ENCODE measurements around the gene PUDP.

The PUDP gene

DNA sequence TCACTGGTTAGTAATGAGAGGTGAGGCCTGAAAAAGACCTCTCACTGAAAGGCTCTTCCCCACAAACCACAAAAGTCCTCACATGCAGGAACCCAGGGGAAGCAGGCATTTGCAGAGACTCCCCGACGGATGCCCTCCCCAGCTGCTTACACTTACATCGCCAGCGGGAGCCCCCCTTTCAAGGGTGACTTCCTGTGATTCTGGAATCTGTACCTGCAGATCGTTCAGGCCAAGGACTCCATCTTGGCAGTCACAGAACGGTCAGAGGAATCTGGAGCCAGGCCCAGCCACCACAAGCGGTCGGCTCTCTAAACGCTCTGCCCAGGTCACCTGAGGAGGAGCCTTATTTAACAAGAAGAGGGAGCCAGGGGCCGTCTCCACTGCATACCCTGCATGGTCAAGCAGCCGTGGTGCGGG, 71.7 kb downstream of the PUDP start:
- no peaks in the 10 kb centered on the region for H3K27me3 ChIP-seq (replicated peaks in 2 of 5; ENCODE audit: control insufficient read depth in 4 of 5, insufficient read depth in 5 of 5, low read length in 4 of 5)
- 32% methylated on average over 12 of the region's 12 CpGs for WGBS (ENCODE audit: insufficient coverage)
- ChIA-PET POLR2A (no interaction called here), CTCF (interaction anchor here (1.0 kb wide), 1 partner anchor 15 kb away, joined by 3 read pairs; no protein-coding TSS in a partner anchor)
- no peak overlapping the region for H3K27ac ChIP-seq (ENCODE audit: insufficient read depth in 1 of 2, low read depth in 1 of 2, low read length in 2 of 2, poor library complexity in 1 of 2, severe bottlenecking in 2 of 2)
- peaks cover 0 to 26% (median 14%) of the 10 kb centered on the region in 4 experiments for H3K4me1 ChIP-seq (ENCODE audit: control extremely low read depth in 1 of 4, control insufficient read depth in 4 of 4, insufficient read depth in 4 of 4, low read length in 3 of 4)
- H3K9me3 ChIP-seq (ENCODE audit: control extremely low read depth in 1 of 5, control insufficient read depth in 4 of 5, insufficient read depth in 2 of 5, low read depth in 1 of 5, low read length in 4 of 5), result no peaks in the 10 kb centered on the region
- DNase-seq, result peak; percentile 22 to 85 (median 81)
- peaks cover 0 to 4% (median 0%) of the 10 kb centered on the region in 4 experiments for H3K36me3 ChIP-seq (ENCODE audit: control insufficient read depth in 4 of 4, insufficient read depth in 4 of 4, low read length in 3 of 4)
- peak overlapping the region in 3 of 7 experiments; percentile 1 to 33 (median 2) for H3K4me3 ChIP-seq (ENCODE audit: control insufficient read depth in 1 of 7, extremely low read depth in 1 of 7, insufficient read depth in 4 of 7, low read depth in 2 of 7, low read length in 6 of 7)

DNA sequence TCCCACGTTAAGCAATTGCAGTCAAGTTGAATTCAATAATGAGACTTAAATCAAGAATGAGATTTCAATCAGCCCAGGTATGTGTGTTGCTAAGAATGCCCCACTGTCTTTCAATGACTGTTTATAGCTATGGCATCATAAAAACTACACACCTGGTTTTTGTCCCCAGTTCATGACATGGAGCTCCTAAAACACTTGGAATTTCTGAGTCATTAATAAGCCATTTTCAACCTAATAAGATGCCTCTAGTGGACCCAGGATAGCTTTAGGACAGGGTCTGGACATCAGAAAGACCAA, 73.1 kb downstream of the PUDP start:
- no peak for DNase-seq
- Histone ChIP-seq H3K27me3 (replicated peaks in 2 of 5; ENCODE audit: control insufficient read depth in 4 of 5, insufficient read depth in 5 of 5, low read length in 4 of 5) (no peaks in the 10 kb centered on the region), H3K4me3 (ENCODE audit: control insufficient read depth in 1 of 7, extremely low read depth in 1 of 7, insufficient read depth in 4 of 7, low read depth in 2 of 7, low read length in 6 of 7) (no peak overlapping the region), H3K27ac (ENCODE audit: insufficient read depth in 1 of 2, low read depth in 1 of 2, low read length in 2 of 2, poor library complexity in 1 of 2, severe bottlenecking in 2 of 2) (no peak overlapping the region), H3K36me3 (ENCODE audit: control insufficient read depth in 4 of 4, insufficient read depth in 4 of 4, low read length in 3 of 4) (peaks cover 0 to 4% (median 0%) of the 10 kb centered on the region in 4 experiments), H3K9me3 (ENCODE audit: control extremely low read depth in 1 of 5, control insufficient read depth in 4 of 5, insufficient read depth in 2 of 5, low read depth in 1 of 5, low read length in 4 of 5) (no peaks in the 10 kb centered on the region), H3K4me1 (ENCODE audit: control extremely low read depth in 1 of 4, control insufficient read depth in 4 of 4, insufficient read depth in 4 of 4, low read length in 3 of 4) (peaks cover 0 to 27% (median 14%) of the 10 kb centered on the region in 4 experiments)
- ChIA-PET POLR2A (no interaction called here), CTCF (interaction anchor here (0.9 kb wide), 1 partner anchor 72 kb away, joined by 3 read pairs; no protein-coding TSS in a partner anchor)
- WGBS (ENCODE audit: insufficient coverage), result 100% methylated on average over 1 of the region's 1 CpG

DNA sequence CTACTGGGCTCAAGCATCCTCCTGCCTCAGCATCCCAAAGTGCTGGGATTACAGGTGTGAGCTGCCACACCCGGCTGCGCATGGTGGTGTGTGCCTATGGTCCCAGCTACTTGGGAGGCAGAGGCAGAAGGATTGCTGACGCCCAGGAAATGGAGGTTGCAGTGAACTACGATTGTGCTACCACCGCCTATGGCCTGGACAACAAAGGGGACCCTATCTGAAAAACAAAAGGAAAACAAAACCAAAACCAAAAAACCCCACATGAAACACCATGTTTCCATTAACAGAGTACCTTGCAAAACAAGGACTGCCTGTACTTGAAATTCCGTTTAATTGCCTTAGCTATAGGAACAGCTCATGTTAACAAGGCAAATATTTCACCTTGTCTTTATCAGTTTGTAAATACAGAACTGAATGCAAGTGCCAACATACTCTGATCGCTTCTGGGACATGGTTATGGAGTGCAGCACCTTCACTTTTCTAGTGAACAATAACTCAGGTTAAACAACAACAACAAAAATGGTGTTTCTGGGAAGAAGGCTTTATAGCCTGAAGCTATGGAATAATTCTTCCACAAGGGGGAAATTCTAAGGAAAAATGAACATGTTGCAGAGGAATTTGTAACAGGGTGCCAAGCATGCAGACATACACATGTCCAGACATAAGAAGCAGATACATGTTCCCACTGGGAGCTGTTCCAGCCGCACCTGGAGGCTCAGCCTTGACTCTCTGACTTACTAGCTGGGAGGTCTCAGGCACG, 73.6 kb downstream of the PUDP start:
- Histone ChIP-seq H3K27ac (ENCODE audit: insufficient read depth in 1 of 2, low read depth in 1 of 2, low read length in 2 of 2, poor library complexity in 1 of 2, severe bottlenecking in 2 of 2) (no peak overlapping the region), H3K4me1 (ENCODE audit: control extremely low read depth in 1 of 4, control insufficient read depth in 4 of 4, insufficient read depth in 4 of 4, low read length in 3 of 4) (peaks cover 0 to 27% (median 14%) of the 10 kb centered on the region in 4 experiments), H3K4me3 (ENCODE audit: control insufficient read depth in 1 of 7, extremely low read depth in 1 of 7, insufficient read depth in 4 of 7, low read depth in 2 of 7, low read length in 6 of 7) (no peak overlapping the region), H3K27me3 (replicated peaks in 2 of 5; ENCODE audit: control insufficient read depth in 4 of 5, insufficient read depth in 5 of 5, low read length in 4 of 5) (no peaks in the 10 kb centered on the region), H3K9me3 (ENCODE audit: control extremely low read depth in 1 of 5, control insufficient read depth in 4 of 5, insufficient read depth in 2 of 5, low read depth in 1 of 5, low read length in 4 of 5) (no peaks in the 10 kb centered on the region), H3K36me3 (ENCODE audit: control insufficient read depth in 4 of 4, insufficient read depth in 4 of 4, low read length in 3 of 4) (peaks cover 0 to 4% (median 0%) of the 10 kb centered on the region in 4 experiments)
- POLR2A ChIA-PET, result no interaction called here
- CTCF ChIA-PET, result no interaction called here
- WGBS (ENCODE audit: insufficient coverage), result 98% methylated on average over 8 of the region's 9 CpGs
- DNase-seq, result no peak

DNA sequence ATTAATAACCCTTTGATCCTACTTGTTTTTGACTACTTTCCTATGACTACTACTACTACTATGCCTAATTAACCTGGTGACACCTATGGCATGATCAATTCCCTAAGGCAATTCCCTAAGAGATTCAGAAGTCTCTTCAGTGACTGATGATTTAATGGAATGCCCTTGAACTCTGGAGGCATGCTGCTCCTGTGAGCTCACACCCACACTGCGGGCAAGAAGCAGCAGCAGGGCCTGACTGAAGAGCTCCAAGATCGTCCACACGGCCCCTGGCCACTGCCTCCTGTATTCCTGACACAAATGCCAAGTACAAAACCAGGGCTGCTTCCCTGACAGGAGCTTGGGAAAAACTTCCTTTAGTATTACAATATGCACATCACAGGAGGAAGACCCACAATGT, 74.6 kb downstream of the PUDP start:
- no peak overlapping the region for H3K4me3 ChIP-seq (ENCODE audit: control insufficient read depth in 1 of 7, extremely low read depth in 1 of 7, insufficient read depth in 4 of 7, low read depth in 2 of 7, low read length in 6 of 7)
- 100% methylated on average over 3 of the region's 3 CpGs for WGBS (ENCODE audit: insufficient coverage)
- DNase-seq, result no peak
- peaks cover 0 to 30% (median 17%) of the 10 kb centered on the region in 4 experiments for H3K4me1 ChIP-seq (ENCODE audit: control extremely low read depth in 1 of 4, control insufficient read depth in 4 of 4, insufficient read depth in 4 of 4, low read length in 3 of 4)
- H3K27me3 ChIP-seq (replicated peaks in 2 of 5; ENCODE audit: control insufficient read depth in 4 of 5, insufficient read depth in 5 of 5, low read length in 4 of 5), result no peaks in the 10 kb centered on the region
- peaks cover 0 to 4% (median 1%) of the 10 kb centered on the region in 4 experiments for H3K36me3 ChIP-seq (ENCODE audit: control insufficient read depth in 4 of 4, insufficient read depth in 4 of 4, low read length in 3 of 4)
- H3K27ac ChIP-seq (ENCODE audit: insufficient read depth in 1 of 2, low read depth in 1 of 2, low read length in 2 of 2, poor library complexity in 1 of 2, severe bottlenecking in 2 of 2), result no peak overlapping the region
- ChIA-PET POLR2A (no interaction called here), CTCF (interaction anchor here (1.2 kb wide), 1 partner anchor 32 kb away, joined by 4 read pairs; no protein-coding TSS in a partner anchor)
- no peaks in the 10 kb centered on the region for H3K9me3 ChIP-seq (ENCODE audit: control extremely low read depth in 1 of 5, control insufficient read depth in 4 of 5, insufficient read depth in 2 of 5, low read depth in 1 of 5, low read length in 4 of 5)

DNA sequence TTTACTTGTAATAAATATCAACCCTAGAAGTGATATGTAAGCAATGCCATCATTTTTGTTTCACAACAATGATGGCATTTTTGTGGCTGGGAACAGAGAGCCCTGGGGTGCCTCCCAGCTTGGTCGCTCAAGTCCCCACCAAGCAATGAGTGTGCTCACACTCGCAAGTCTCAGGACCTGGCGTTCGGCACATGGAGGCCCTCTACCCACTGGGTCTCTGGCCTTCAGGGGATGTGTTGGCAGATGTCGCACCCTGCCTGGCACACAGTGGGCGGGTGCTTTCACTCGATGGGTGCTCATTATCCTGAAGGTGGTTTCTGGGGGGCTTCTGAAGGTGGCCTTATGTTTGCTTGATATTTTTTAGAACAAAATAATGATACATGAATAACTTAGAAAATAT, 75.1 kb downstream of the PUDP start:
- 97% methylated on average over 4 of the region's 7 CpGs for WGBS (ENCODE audit: insufficient coverage)
- ChIA-PET POLR2A (no interaction called here), CTCF (interaction anchor here (1.2 kb wide), 1 partner anchor 31 kb away, joined by 4 read pairs; no protein-coding TSS in a partner anchor)
- Histone ChIP-seq H3K9me3 (ENCODE audit: control extremely low read depth in 1 of 5, control insufficient read depth in 4 of 5, insufficient read depth in 2 of 5, low read depth in 1 of 5, low read length in 4 of 5) (no peaks in the 10 kb centered on the region), H3K36me3 (ENCODE audit: control insufficient read depth in 4 of 4, insufficient read depth in 4 of 4, low read length in 3 of 4) (peaks cover 0 to 4% (median 2%) of the 10 kb centered on the region in 4 experiments), H3K27me3 (replicated peaks in 2 of 5; ENCODE audit: control insufficient read depth in 4 of 5, insufficient read depth in 5 of 5, low read length in 4 of 5) (no peaks in the 10 kb centered on the region), H3K27ac (ENCODE audit: insufficient read depth in 1 of 2, low read depth in 1 of 2, low read length in 2 of 2, poor library complexity in 1 of 2, severe bottlenecking in 2 of 2) (no peak overlapping the region), H3K4me1 (ENCODE audit: control extremely low read depth in 1 of 4, control insufficient read depth in 4 of 4, insufficient read depth in 4 of 4, low read length in 3 of 4) (peaks cover 0 to 30% (median 17%) of the 10 kb centered on the region in 4 experiments), H3K4me3 (ENCODE audit: control insufficient read depth in 1 of 7, extremely low read depth in 1 of 7, insufficient read depth in 4 of 7, low read depth in 2 of 7, low read length in 6 of 7) (no peak overlapping the region)
- no peak for DNase-seq

DNA sequence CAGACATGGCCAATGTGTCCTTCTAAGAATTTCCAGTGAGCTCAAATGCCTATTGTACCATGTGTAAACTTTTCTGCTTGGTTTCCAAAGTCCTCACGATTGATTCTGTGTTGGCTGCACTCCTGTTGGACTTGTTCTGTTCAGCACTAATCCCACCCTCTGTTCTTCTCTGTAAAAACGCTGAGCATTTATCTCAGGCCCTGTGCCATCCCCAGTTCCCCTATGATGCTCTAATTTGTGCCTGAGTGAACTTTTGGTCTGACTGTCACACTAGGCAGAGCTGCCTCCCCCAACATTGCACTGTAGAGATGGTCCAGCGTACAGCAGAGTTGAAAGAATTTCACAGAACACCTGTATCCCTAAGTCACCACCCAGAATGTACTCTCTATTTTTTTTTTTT, 76.6 kb downstream of the PUDP start:
- ChIA-PET POLR2A (no interaction called here), CTCF (no interaction called here)
- H3K9me3 ChIP-seq (ENCODE audit: control extremely low read depth in 1 of 5, control insufficient read depth in 4 of 5, insufficient read depth in 2 of 5, low read depth in 1 of 5, low read length in 4 of 5), result no peaks in the 10 kb centered on the region
- peaks cover 0 to 17% (median 13%) of the 10 kb centered on the region in 4 experiments for H3K4me1 ChIP-seq (ENCODE audit: control extremely low read depth in 1 of 4, control insufficient read depth in 4 of 4, insufficient read depth in 4 of 4, low read length in 3 of 4)
- H3K27ac ChIP-seq (ENCODE audit: insufficient read depth in 1 of 2, low read depth in 1 of 2, low read length in 2 of 2, poor library complexity in 1 of 2, severe bottlenecking in 2 of 2), result no peak overlapping the region
- H3K36me3 ChIP-seq (ENCODE audit: control insufficient read depth in 4 of 4, insufficient read depth in 4 of 4, low read length in 3 of 4), result peaks cover 0 to 7% (median 2%) of the 10 kb centered on the region in 4 experiments
- no peak for DNase-seq
- H3K4me3 ChIP-seq (ENCODE audit: control insufficient read depth in 1 of 7, extremely low read depth in 1 of 7, insufficient read depth in 4 of 7, low read depth in 2 of 7, low read length in 6 of 7), result no peak overlapping the region
- H3K27me3 ChIP-seq (replicated peaks in 2 of 5; ENCODE audit: control insufficient read depth in 4 of 5, insufficient read depth in 5 of 5, low read length in 4 of 5), result no peaks in the 10 kb centered on the region
- 92% methylated on average over 3 of the region's 3 CpGs for WGBS (ENCODE audit: insufficient coverage)

DNA sequence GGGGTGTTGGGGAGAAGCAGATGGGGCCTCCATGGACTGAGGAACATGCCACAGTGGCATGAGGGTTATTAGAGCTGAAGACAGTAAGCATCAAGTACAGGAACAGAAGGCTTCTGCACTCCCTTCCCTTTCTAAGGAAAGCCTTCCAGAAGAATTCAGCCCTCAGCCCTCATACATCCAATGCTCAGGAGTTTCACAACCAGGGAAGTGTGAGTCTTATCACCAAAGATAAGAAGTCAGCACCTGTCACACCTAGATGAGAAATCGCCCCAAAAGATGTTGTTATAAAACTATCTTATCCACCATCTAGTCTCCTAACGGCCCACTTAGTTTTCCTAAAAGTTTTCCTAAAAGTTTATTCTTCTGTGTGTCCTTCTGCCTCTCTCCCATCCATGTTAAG, 78.4 kb downstream of the PUDP start:
- Histone ChIP-seq H3K27me3 (replicated peaks in 2 of 5; ENCODE audit: control insufficient read depth in 4 of 5, insufficient read depth in 5 of 5, low read length in 4 of 5) (no peaks in the 10 kb centered on the region), H3K36me3 (ENCODE audit: control insufficient read depth in 4 of 4, insufficient read depth in 4 of 4, low read length in 3 of 4) (peaks cover 0 to 7% (median 3%) of the 10 kb centered on the region in 4 experiments), H3K9me3 (ENCODE audit: control extremely low read depth in 1 of 5, control insufficient read depth in 4 of 5, insufficient read depth in 2 of 5, low read depth in 1 of 5, low read length in 4 of 5) (no peaks in the 10 kb centered on the region), H3K4me1 (ENCODE audit: control extremely low read depth in 1 of 4, control insufficient read depth in 4 of 4, insufficient read depth in 4 of 4, low read length in 3 of 4) (peaks cover 0 to 6% (median 4%) of the 10 kb centered on the region in 4 experiments), H3K4me3 (ENCODE audit: control insufficient read depth in 1 of 7, extremely low read depth in 1 of 7, insufficient read depth in 4 of 7, low read depth in 2 of 7, low read length in 6 of 7) (no peak overlapping the region), H3K27ac (ENCODE audit: insufficient read depth in 1 of 2, low read depth in 1 of 2, low read length in 2 of 2, poor library complexity in 1 of 2, severe bottlenecking in 2 of 2) (no peak overlapping the region)
- POLR2A ChIA-PET, result no interaction called here
- CTCF ChIA-PET, result no interaction called here
- WGBS (ENCODE audit: insufficient coverage), result 100% methylated on average over 2 of the region's 2 CpGs
- no peak for DNase-seq
